GM21737 (cell line): Measurements from ENCODE around the gene LUZP2.

Source experiments
- ATAC-seq: cut with Tn5 transposase; IDR thresholded peaks from one replicate; pipeline ENCODE4 v1.9.1; 2021; ENCODE audit warnings: mild to moderate bottlenecking, moderate library complexity; ENCODE audit not compliant: unreplicated experiment

LUZP2 gene

GRCh38 chr11:24805671-24806070 is 308.8 kb downstream of the LUZP2 start:
- ATAC-seq: no peak

- no peak for ATAC-seq
Measured at GRCh38 chr11:24808173-24808572, 311.3 kb downstream of the LUZP2 start.

- no peak for ATAC-seq
Measured at GRCh38 chr11:24819006-24819405, 322.2 kb downstream of the LUZP2 start.

DNA sequence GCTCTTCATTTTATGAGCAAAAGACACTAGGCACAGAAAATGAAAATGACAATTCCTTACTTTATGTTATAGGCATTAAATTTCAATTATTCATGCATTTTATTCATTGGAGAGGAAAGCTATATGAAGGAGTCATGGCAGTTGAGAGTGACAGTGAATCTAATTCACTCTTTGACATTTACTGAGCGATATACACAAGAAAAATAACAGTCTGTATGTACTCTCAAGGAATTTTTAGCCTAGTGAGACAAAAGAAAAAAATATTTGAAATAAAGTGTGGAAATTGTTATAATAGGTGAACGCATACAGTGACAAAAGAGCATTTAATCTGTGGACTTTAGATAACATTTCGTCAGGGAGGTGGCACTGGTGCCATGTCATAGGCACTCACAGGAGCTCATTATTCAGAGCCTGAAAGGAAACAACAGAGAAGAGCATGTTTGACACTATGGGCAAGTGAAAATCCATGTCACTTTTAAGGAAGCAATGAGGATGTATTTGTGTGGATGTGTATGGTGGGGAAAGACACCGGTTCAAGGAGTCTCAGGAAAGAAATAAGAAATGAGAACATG is 323.1 kb downstream of the LUZP2 start:
- no peak for ATAC-seq

GRCh38 chr11:24820541-24820940 is 323.7 kb downstream of the LUZP2 start:
- ATAC-seq: no peak

DNA sequence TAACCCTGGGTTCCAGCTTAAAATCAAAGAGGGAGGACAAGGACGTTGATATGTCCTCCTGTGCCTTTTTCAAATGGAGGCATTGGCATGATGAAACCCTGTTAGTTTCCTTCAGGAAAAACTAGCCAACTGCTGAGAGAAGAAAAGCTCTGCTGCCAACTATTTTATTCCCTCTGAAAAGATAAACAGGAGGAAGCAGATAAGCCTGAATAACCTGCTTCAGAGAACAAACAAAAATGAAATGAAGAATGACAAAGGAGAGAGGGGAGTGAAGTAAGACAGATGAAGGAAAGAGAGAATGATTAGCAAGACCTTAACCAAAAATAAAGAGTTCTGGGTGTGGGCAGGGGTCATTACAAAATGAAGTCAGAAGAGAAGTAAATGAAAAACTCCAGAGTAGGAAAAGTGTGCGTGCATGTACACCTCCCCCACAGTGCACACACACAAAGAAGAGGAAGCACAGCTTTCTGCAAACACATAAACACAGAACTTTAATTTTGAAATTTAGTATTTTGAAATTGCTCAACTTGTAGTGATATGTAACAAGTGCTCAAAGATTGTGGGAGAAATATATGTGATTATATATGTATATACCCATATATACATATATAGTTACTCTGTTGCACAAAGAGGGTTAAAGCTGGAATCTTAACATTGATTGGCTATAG is 332.2 kb downstream of the LUZP2 start:
- no peak for ATAC-seq

DNA sequence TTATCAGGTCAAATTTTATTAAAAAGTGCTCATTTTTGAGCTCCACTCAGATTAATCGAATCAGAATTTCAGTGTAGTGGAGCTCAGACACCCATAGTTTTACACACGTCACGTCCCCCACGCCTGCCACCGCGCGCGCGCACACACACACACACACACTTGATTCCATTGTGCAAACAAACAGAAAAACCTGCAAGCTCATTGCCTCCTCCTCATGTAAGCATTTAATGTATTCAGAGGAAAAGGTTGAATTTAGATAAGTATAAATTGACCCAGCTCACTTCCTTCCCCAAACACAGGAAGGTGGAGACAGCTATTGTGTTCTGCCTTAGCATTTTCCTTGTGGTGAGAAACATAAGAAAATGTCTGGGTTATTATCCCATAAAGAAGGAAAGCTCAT is 336.7 kb downstream of the LUZP2 start:
- ATAC-seq: no peak

- no peak for ATAC-seq
Measured at GRCh38 chr11:24837112-24837511, 340.3 kb downstream of the LUZP2 start.

GRCh38 chr11:24842308-24842707 is 345.5 kb downstream of the LUZP2 start:
- ATAC-seq: no peak

DNA sequence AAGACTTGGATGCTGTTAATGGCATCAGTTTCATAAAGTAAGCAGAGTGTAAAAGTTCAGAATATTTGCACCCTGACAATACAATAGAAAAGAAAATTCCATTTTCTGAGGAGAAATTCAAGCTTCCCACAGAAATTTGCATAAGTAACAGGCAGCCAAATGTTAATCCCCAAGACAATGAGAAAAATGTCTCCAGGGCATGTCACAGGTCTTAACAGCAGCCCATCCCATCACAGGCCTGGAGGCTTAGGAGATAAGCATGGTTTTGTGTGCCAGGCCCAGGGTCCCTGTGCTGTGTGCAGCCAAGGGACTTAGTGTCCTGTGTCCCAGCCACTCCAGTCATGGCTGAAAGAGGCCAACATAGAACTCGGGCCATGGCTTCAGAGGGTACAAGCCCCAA is 347.6 kb downstream of the LUZP2 start:
- no peak for ATAC-seq

GRCh38 chr11:24848857-24849256 is 352.0 kb downstream of the LUZP2 start:
- ATAC-seq: no peak

DNA sequence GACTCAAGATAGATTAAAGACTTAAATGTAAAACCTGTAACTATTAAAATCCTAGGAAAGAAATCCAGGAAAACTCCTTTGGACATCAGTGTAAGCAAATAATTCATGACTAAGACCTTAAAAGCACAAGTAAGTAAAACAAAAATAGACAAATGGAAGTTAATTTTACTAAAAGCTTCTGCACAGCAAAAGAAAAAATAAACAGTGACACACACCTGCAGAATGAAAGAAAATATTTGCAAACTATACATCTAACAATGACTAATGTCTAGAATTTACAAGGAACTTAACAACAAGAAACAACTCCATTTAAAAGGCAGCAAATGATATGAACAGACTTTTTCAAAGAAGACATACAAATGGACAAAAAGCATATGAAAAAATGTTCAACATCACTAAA is 359.1 kb downstream of the LUZP2 start:
- no peak for ATAC-seq

DNA sequence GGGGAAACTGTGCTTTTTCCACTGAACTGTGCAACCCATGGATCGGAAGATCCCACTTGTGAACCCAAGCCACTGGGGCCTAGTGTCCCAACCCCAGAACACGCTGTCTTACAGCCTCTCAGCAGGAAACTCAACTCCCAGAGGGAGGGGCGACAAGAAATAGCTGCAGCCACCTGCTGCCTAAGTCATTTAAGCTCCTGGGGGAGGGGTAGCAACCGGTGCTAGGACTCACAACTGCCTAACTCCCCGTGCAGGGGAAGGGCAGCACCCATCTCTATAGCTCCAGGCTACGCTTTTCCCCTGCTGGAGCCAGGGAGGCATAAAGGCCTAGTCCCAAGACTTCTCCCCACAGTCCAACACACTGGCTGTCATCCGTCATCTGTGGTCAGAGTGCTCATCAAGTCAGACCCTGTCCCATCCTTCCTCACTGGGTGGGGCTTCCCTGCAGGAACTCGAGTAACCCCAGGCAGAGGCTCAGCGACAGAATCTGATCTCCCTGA is 363.0 kb downstream of the LUZP2 start:
- ATAC-seq: no peak

- no peak for ATAC-seq
Measured at GRCh38 chr11:24861440-24861839, 364.6 kb downstream of the LUZP2 start.

- no peak for ATAC-seq
Measured at GRCh38 chr11:24866743-24867142, 369.9 kb downstream of the LUZP2 start.

GRCh38 chr11:24870048-24870447 is 373.2 kb downstream of the LUZP2 start:
- ATAC-seq: no peak

DNA sequence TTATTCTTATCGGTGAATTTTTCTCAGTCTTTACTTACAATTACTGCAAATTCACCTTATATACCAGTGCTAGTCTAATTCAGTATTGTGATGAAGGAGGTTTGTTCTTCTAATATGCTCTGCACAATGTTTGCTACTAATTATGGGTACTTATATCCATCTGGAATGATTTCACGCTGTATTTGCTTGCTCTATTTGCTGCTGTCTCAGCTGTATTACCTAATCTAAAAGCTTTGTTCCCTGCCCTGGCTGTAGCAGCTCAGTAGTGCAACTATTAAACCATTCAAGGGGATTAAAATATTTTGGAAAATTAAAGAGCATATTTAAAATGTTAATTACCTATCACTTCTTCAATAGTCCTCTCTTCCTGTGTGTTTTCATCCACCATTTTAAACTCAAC is 375.3 kb downstream of the LUZP2 start:
- ATAC-seq: no peak

- ATAC-seq: no peak
Measured at GRCh38 chr11:24872651-24873311, 375.9 kb downstream of the LUZP2 start.

GRCh38 chr11:24880962-24881361 is 384.1 kb downstream of the LUZP2 start:
- ATAC-seq: no peak

DNA sequence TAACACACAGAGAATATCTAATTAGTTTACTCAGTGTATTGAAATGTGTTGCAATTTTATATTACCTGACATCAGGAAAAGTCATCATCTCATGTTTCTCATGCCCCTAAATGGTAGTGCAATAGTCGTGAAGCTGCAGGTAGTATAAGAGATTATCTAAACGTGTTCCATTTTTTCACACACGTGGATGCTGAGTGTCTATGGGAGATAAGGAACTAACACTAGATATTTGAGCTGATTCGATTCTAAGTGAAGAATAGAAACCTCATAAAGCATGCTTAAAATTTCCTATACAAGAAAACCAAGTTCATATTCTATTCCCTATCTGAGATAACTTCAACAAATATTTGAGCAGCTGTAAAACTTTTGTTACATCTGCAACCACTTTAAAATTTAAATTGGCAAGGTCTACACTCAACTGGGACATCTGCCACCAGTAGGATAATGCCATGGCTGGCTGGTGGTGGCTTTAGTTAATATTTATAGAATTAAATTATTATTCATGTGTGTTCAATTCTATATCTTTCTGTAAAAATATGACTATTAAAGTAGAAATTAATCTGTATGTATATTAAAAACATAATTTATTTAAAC is 388.8 kb downstream of the LUZP2 start:
- ATAC-seq: no peak

- ATAC-seq: no peak
Measured at GRCh38 chr11:24886880-24887619, 390.2 kb downstream of the LUZP2 start.
